Measurements from ENCODE around the gene CYP2S1. TPM values are rescaled to one million over a fixed set of nuclear protein-coding genes. Genes with fewer than 3 reads are reported as not detected.

CYP2S1 gene
- polyA plus RNA-seq, 4 donors = 33.7 to 76.7 (median 59.4) TPM

- FAIRE-seq (no peak), DNase-seq (no peak)
- Histone ChIP-seq H3K36me3 (ENCODE audit: control insufficient read depth in 3 of 3, insufficient read depth in 2 of 3, low read depth in 1 of 3, low read length in 3 of 3) (peaks cover 0 to 23% (median 0%) of the 10 kb centered on the region in 3 donors), H3K27ac (ENCODE audit: low read depth in 1 of 3, low read length in 2 of 3) (no peak overlapping the region), H3K27me3 (ENCODE audit: control insufficient read depth in 3 of 3, insufficient read depth in 3 of 3, low read length in 3 of 3) (no peaks in the 10 kb centered on the region), H3K4me1 (ENCODE audit: control insufficient read depth in 3 of 3, insufficient read depth in 2 of 3, low read depth in 1 of 3, low read length in 2 of 3) (no peaks in the 10 kb centered on the region), H3K9me3 (ENCODE audit: control insufficient read depth in 2 of 2, insufficient read depth in 1 of 2, low read depth in 1 of 2, low read length in 1 of 2) (no peaks in the 10 kb centered on the region), H3K4me3 (ENCODE audit: low read depth in 1 of 3, low read length in 3 of 3) (no peak overlapping the region)
- 76 to 82% (median 79%) methylated on average over 8 of the region's 8 CpGs for WGBS, 3 donors
Measured at GRCh38 chr19:41234512-41235168, 41.6 kb downstream of the CYP2S1 start.

GRCh38 chr19:41235480-41235879 lies 42.5 kb downstream of the CYP2S1 start:
- H3K9me3 ChIP-seq (ENCODE audit: control insufficient read depth in 2 of 2, insufficient read depth in 1 of 2, low read depth in 1 of 2, low read length in 1 of 2) = no peaks in the 10 kb centered on the region
- no peaks in the 10 kb centered on the region for H3K27me3 ChIP-seq (ENCODE audit: control insufficient read depth in 3 of 3, insufficient read depth in 3 of 3, low read length in 3 of 3)
- 69 to 86% (median 70%) methylated on average over 4 of the region's 4 CpGs for WGBS, 3 donors

GRCh38 chr19:41238244-41238643 lies 45.2 kb downstream of the CYP2S1 start:
- H3K27ac ChIP-seq (ENCODE audit: low read depth in 1 of 3, low read length in 2 of 3) = no peak overlapping the region
- WGBS, 3 donors = 86 to 89% (median 88%) methylated on average over 10 of the region's 10 CpGs
- H3K9me3 ChIP-seq (ENCODE audit: control insufficient read depth in 2 of 2, insufficient read depth in 1 of 2, low read depth in 1 of 2, low read length in 1 of 2) = no peaks in the 10 kb centered on the region
- no peaks in the 10 kb centered on the region for H3K27me3 ChIP-seq (ENCODE audit: control insufficient read depth in 3 of 3, insufficient read depth in 3 of 3, low read length in 3 of 3)
- H3K4me1 ChIP-seq (ENCODE audit: control insufficient read depth in 3 of 3, insufficient read depth in 2 of 3, low read depth in 1 of 3, low read length in 2 of 3) = no peaks in the 10 kb centered on the region
- FAIRE-seq (no peak), DNase-seq (no peak)
- peaks cover 0 to 29% (median 4%) of the 10 kb centered on the region in 3 donors for H3K36me3 ChIP-seq (ENCODE audit: control insufficient read depth in 3 of 3, insufficient read depth in 2 of 3, low read depth in 1 of 3, low read length in 3 of 3)
- H3K4me3 ChIP-seq (ENCODE audit: low read depth in 1 of 3, low read length in 3 of 3) = no peak overlapping the region

More at GRCh38 chr19:41235480-41235879, 42.5 kb downstream of the CYP2S1 start:
- no peak for DNase-seq
- no peaks in the 10 kb centered on the region for H3K4me1 ChIP-seq (ENCODE audit: control insufficient read depth in 3 of 3, insufficient read depth in 2 of 3, low read depth in 1 of 3, low read length in 2 of 3)
- no peak overlapping the region for H3K27ac ChIP-seq (ENCODE audit: low read depth in 1 of 3, low read length in 2 of 3)
- peaks cover 0 to 23% (median 0%) of the 10 kb centered on the region in 3 donors for H3K36me3 ChIP-seq (ENCODE audit: control insufficient read depth in 3 of 3, insufficient read depth in 2 of 3, low read depth in 1 of 3, low read length in 3 of 3)
- no peak overlapping the region for H3K4me3 ChIP-seq (ENCODE audit: low read depth in 1 of 3, low read length in 3 of 3)
- no peak for FAIRE-seq

GRCh38 chr19:41239363-41239762 lies 46.3 kb downstream of the CYP2S1 start:
- peaks cover 0 to 28% (median 4%) of the 10 kb centered on the region in 3 donors for H3K36me3 ChIP-seq (ENCODE audit: control insufficient read depth in 3 of 3, insufficient read depth in 2 of 3, low read depth in 1 of 3, low read length in 3 of 3)
- H3K9me3 ChIP-seq (ENCODE audit: control insufficient read depth in 2 of 2, insufficient read depth in 1 of 2, low read depth in 1 of 2, low read length in 1 of 2) = no peaks in the 10 kb centered on the region
- H3K4me3 ChIP-seq (ENCODE audit: low read depth in 1 of 3, low read length in 3 of 3) = no peak overlapping the region
- H3K27me3 ChIP-seq (ENCODE audit: control insufficient read depth in 3 of 3, insufficient read depth in 3 of 3, low read length in 3 of 3) = no peaks in the 10 kb centered on the region
- FAIRE-seq (no peak), DNase-seq (peak in 1 of 2 donors; percentile 17)
- no peak overlapping the region for H3K27ac ChIP-seq (ENCODE audit: low read depth in 1 of 3, low read length in 2 of 3)
- no peaks in the 10 kb centered on the region for H3K4me1 ChIP-seq (ENCODE audit: control insufficient read depth in 3 of 3, insufficient read depth in 2 of 3, low read depth in 1 of 3, low read length in 2 of 3)
- WGBS, 3 donors = 24 to 61% (median 51%) methylated on average over 9 of the region's 9 CpGs

GRCh38 chr19:41239961-41240574 lies 47.0 kb downstream of the CYP2S1 start:
- WGBS, 3 donors = 88 to 90% (median 90%) methylated on average over 2 of the region's 2 CpGs
- no peaks in the 10 kb centered on the region for H3K9me3 ChIP-seq (ENCODE audit: control insufficient read depth in 2 of 2, insufficient read depth in 1 of 2, low read depth in 1 of 2, low read length in 1 of 2)
- no peak overlapping the region for H3K4me3 ChIP-seq (ENCODE audit: low read depth in 1 of 3, low read length in 3 of 3)
- H3K36me3 ChIP-seq (ENCODE audit: control insufficient read depth in 3 of 3, insufficient read depth in 2 of 3, low read depth in 1 of 3, low read length in 3 of 3) = peaks cover 0 to 25% (median 4%) of the 10 kb centered on the region in 3 donors
- FAIRE-seq = no peak
- H3K27ac ChIP-seq (ENCODE audit: low read depth in 1 of 3, low read length in 2 of 3) = no peak overlapping the region
- H3K27me3 ChIP-seq (ENCODE audit: control insufficient read depth in 3 of 3, insufficient read depth in 3 of 3, low read length in 3 of 3) = no peaks in the 10 kb centered on the region
- H3K4me1 ChIP-seq (ENCODE audit: control insufficient read depth in 3 of 3, insufficient read depth in 2 of 3, low read depth in 1 of 3, low read length in 2 of 3) = no peaks in the 10 kb centered on the region
- no peak for DNase-seq

- WGBS, 3 donors = 81 to 86% (median 85%) methylated on average over 5 of the region's 5 CpGs
- H3K27me3 ChIP-seq (ENCODE audit: control insufficient read depth in 3 of 3, insufficient read depth in 3 of 3, low read length in 3 of 3) = no peaks in the 10 kb centered on the region
- peaks cover 0 to 29% (median 4%) of the 10 kb centered on the region in 3 donors for H3K36me3 ChIP-seq (ENCODE audit: control insufficient read depth in 3 of 3, insufficient read depth in 2 of 3, low read depth in 1 of 3, low read length in 3 of 3)
- FAIRE-seq (no peak), DNase-seq (no peak)
- no peak overlapping the region for H3K27ac ChIP-seq (ENCODE audit: low read depth in 1 of 3, low read length in 2 of 3)
- no peaks in the 10 kb centered on the region for H3K9me3 ChIP-seq (ENCODE audit: control insufficient read depth in 2 of 2, insufficient read depth in 1 of 2, low read depth in 1 of 2, low read length in 1 of 2)
- no peak overlapping the region for H3K4me3 ChIP-seq (ENCODE audit: low read depth in 1 of 3, low read length in 3 of 3)
- no peaks in the 10 kb centered on the region for H3K4me1 ChIP-seq (ENCODE audit: control insufficient read depth in 3 of 3, insufficient read depth in 2 of 3, low read depth in 1 of 3, low read length in 2 of 3)
Measured at GRCh38 chr19:41241859-41242258, 48.8 kb downstream of the CYP2S1 start.

GRCh38 chr19:41244117-41244516 lies 51.1 kb downstream of the CYP2S1 start:
- Histone ChIP-seq H3K27me3 (ENCODE audit: control insufficient read depth in 3 of 3, insufficient read depth in 3 of 3, low read length in 3 of 3) (no peaks in the 10 kb centered on the region), H3K4me3 (ENCODE audit: low read depth in 1 of 3, low read length in 3 of 3) (no peak overlapping the region), H3K36me3 (ENCODE audit: control insufficient read depth in 3 of 3, insufficient read depth in 2 of 3, low read depth in 1 of 3, low read length in 3 of 3) (peaks cover 0 to 33% (median 4%) of the 10 kb centered on the region in 3 donors), H3K4me1 (ENCODE audit: control insufficient read depth in 3 of 3, insufficient read depth in 2 of 3, low read depth in 1 of 3, low read length in 2 of 3) (no peaks in the 10 kb centered on the region), H3K27ac (ENCODE audit: low read depth in 1 of 3, low read length in 2 of 3) (no peak overlapping the region), H3K9me3 (ENCODE audit: control insufficient read depth in 2 of 2, insufficient read depth in 1 of 2, low read depth in 1 of 2, low read length in 1 of 2) (peaks cover 0 to 4% of the 10 kb centered on the region in 2 donors)
- FAIRE-seq (no peak), DNase-seq (no peak)
- WGBS, 3 donors = 81 to 88% (median 87%) methylated on average over 4 of the region's 4 CpGs

- 81 to 88% (median 81%) methylated on average over 3 of the region's 3 CpGs for WGBS, 3 donors
- H3K4me1 ChIP-seq (ENCODE audit: control insufficient read depth in 3 of 3, insufficient read depth in 2 of 3, low read depth in 1 of 3, low read length in 2 of 3) = no peaks in the 10 kb centered on the region
- H3K27me3 ChIP-seq (ENCODE audit: control insufficient read depth in 3 of 3, insufficient read depth in 3 of 3, low read length in 3 of 3) = no peaks in the 10 kb centered on the region
- H3K9me3 ChIP-seq (ENCODE audit: control insufficient read depth in 2 of 2, insufficient read depth in 1 of 2, low read depth in 1 of 2, low read length in 1 of 2) = peaks cover 0 to 4% of the 10 kb centered on the region in 2 donors
- H3K4me3 ChIP-seq (ENCODE audit: low read depth in 1 of 3, low read length in 3 of 3) = no peak overlapping the region
- H3K27ac ChIP-seq (ENCODE audit: low read depth in 1 of 3, low read length in 2 of 3) = no peak overlapping the region
- no peak for DNase-seq
- FAIRE-seq = no peak
- H3K36me3 ChIP-seq (ENCODE audit: control insufficient read depth in 3 of 3, insufficient read depth in 2 of 3, low read depth in 1 of 3, low read length in 3 of 3) = peaks cover 0 to 37% (median 2%) of the 10 kb centered on the region in 3 donors
Measured at GRCh38 chr19:41245843-41246242, 52.8 kb downstream of the CYP2S1 start.

Data from small intestine (tissue), 7 donors.